Right lobe of liver (tissue), 4 donors: Measurements from ENCODE around the gene CC2D1A.

Source experiments
- POLR2A ChIP-seq: fragments of 450-650 bp; IDR thresholded peaks from one replicate; pipeline ENCODE4 v1.6.1; 2017; ENCODE audit warnings: antibody characterized with exemption, mild to moderate bottlenecking
- TF ChIP-seq, protein P1 (sequence below), 4 donors: fragments of 200-600 bp in 3 of 4; fragments of 450-650 bp in 1 of 4; IDR thresholded peaks; one replicate each; pipeline versions ENCODE4 v1.5.1 to v1.8.0; 2016 to 2022; ENCODE audit warnings: antibody characterized with exemption in 4 of 4, mild to moderate bottlenecking in 2 of 4
- donor health status: DM: no; HTN: no; CAD: no.
- donor health status: DM: no; HTN: no; CAD: no.
- donor health status: DM: no; HTN: yes; CAD: no.

- TF ChIP-seq, protein P1, sequence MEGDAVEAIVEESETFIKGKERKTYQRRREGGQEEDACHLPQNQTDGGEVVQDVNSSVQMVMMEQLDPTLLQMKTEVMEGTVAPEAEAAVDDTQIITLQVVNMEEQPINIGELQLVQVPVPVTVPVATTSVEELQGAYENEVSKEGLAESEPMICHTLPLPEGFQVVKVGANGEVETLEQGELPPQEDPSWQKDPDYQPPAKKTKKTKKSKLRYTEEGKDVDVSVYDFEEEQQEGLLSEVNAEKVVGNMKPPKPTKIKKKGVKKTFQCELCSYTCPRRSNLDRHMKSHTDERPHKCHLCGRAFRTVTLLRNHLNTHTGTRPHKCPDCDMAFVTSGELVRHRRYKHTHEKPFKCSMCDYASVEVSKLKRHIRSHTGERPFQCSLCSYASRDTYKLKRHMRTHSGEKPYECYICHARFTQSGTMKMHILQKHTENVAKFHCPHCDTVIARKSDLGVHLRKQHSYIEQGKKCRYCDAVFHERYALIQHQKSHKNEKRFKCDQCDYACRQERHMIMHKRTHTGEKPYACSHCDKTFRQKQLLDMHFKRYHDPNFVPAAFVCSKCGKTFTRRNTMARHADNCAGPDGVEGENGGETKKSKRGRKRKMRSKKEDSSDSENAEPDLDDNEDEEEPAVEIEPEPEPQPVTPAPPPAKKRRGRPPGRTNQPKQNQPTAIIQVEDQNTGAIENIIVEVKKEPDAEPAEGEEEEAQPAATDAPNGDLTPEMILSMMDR (IDR thresholded peaks at IDR 0.05), result no peak
- TF ChIP-seq POLR2A, result no peak
Measured at GRCh38 chr19:13979686-13980085, 73.7 kb downstream of the CC2D1A start.
